WTC11 (cell line): ENCODE results near the gene TANGO6. TPM values are rescaled to one million over a fixed set of nuclear protein-coding genes. Genes with fewer than 3 reads are reported as not detected.

Experiments
- ATAC-seq: fragments of 200-7000 bp; cut with Tn5 transposase; 2 replicates; pipeline ENCODE4 v1.10.0; 2021; ENCODE audit warnings: mild to moderate bottlenecking, moderate library complexity
- CTCF ChIA-PET: fragments of 300-600 bp; sonication (Branson Sonifier 250); formaldehyde crosslinking; loops from one replicate; lab custom pipeline; 2021; ENCODE audit warnings: antibody characterized with exemption; lab: Charles Lee
- POLR2A ChIA-PET: fragments of 350-600 bp; sonication (Branson Sonifier 250); formaldehyde crosslinking; loops from one replicate; lab custom pipeline; 2021; ENCODE audit warnings: antibody characterized with exemption; lab: Charles Lee
- DNase-seq: peaks from one replicate; pipeline ENCODE4 v3.0.0; 2021; ENCODE audit warnings: low spot score
- H3K27ac Mint-ChIP-seq: 2 replicates; pipeline ENCODE4 v1.8.0; 2021; ENCODE audit warnings: mixed read lengths
- H3K27me3 Mint-ChIP-seq: 2 replicates; pipeline ENCODE4 v1.8.0; 2021; ENCODE audit warnings: low read depth, mild to moderate bottlenecking, moderate library complexity, mixed read lengths
- H3K36me3 Mint-ChIP-seq: 2 replicates; pipeline ENCODE4 v1.8.0; 2021; ENCODE audit warnings: mixed read lengths
- H3K4me1 Mint-ChIP-seq: 2 replicates; pipeline ENCODE4 v1.8.0; 2022; ENCODE audit warnings: mixed read lengths
- H3K4me3 Mint-ChIP-seq: 2 replicates; pipeline ENCODE4 v1.8.0; 2021; ENCODE audit warnings: mild to moderate bottlenecking, moderate library complexity, mixed read lengths
- H3K9me3 Mint-ChIP-seq: 2 replicates; pipeline ENCODE4 v1.8.0; 2021; ENCODE audit warnings: mixed read lengths
- ARID4B ChIP-seq: sonication (generic); formaldehyde crosslinking; IDR thresholded peaks from 2 replicates; pipeline ENCODE4 v1.8.0; 2023; ENCODE audit warnings: missing genetic modification reagents, mild to moderate bottlenecking, borderline replicate concordance
- ATF3 ChIP-seq: sonication (generic); formaldehyde crosslinking; conservative IDR thresholded peaks from 2 replicates; pipeline ENCODE4 v1.8.1; 2022; ENCODE audit warnings: mild to moderate bottlenecking, missing genetic modification reagents
- FOXK1 ChIP-seq: sonication (generic); formaldehyde crosslinking; IDR thresholded peaks from 2 replicates; pipeline ENCODE4 v1.8.0; 2022; ENCODE audit warnings: mild to moderate bottlenecking, moderate library complexity, missing genetic modification reagents
- GTF2I ChIP-seq: fragments of 250-450 bp; sonication (Bioruptor Pico); conservative IDR thresholded peaks from 2 replicates; pipeline ENCODE4 v1.4.0; 2021; ENCODE audit warnings: mild to moderate bottlenecking
- KAT7 ChIP-seq: sonication (generic); formaldehyde crosslinking; IDR thresholded peaks from 2 replicates; pipeline ENCODE4 v1.8.1; 2023; ENCODE audit warnings: missing genetic modification reagents, mild to moderate bottlenecking, borderline replicate concordance
- MAX ChIP-seq: sonication (generic); formaldehyde crosslinking; IDR thresholded peaks from 2 replicates; pipeline ENCODE4 v1.8.0; 2022; ENCODE audit warnings: mild to moderate bottlenecking, missing genetic modification reagents
- NFATC4 ChIP-seq: fragments of 250-450 bp; sonication (Bioruptor Pico); IDR thresholded peaks from 2 replicates; pipeline ENCODE4 v1.9.0; 2021; ENCODE audit warnings: mild to moderate bottlenecking
- NR3C1 ChIP-seq: sonication (generic); formaldehyde crosslinking; conservative IDR thresholded peaks from 2 replicates; pipeline ENCODE4 v1.8.1; 2023; ENCODE audit warnings: low read depth, mild to moderate bottlenecking, missing genetic modification reagents
- STAT6 ChIP-seq: sonication (generic); formaldehyde crosslinking; conservative IDR thresholded peaks from 2 replicates; pipeline ENCODE4 v1.8.1; 2023; ENCODE audit warnings: mild to moderate bottlenecking, low read depth, missing genetic modification reagents, moderate library complexity
- TCF7 ChIP-seq: sonication (generic); formaldehyde crosslinking; IDR thresholded peaks from 2 replicates; pipeline ENCODE4 v1.8.0; 2022; ENCODE audit warnings: mild to moderate bottlenecking, low read depth, missing genetic modification reagents, moderate library complexity
- ZMAT4 ChIP-seq: fragments of 250-450 bp; sonication (Bioruptor Pico); IDR thresholded peaks from 2 replicates; pipeline ENCODE4 v1.9.0; 2021; ENCODE audit warnings: mild to moderate bottlenecking
- ZNF121 ChIP-seq: sonication (generic); formaldehyde crosslinking; IDR thresholded peaks from 2 replicates; pipeline ENCODE4 v1.8.0; 2023; ENCODE audit warnings: missing genetic modification reagents
- ZNF263 ChIP-seq: sonication (generic); formaldehyde crosslinking; IDR thresholded peaks from 2 replicates; pipeline ENCODE4 v1.8.1; 2022; ENCODE audit warnings: low read depth, mild to moderate bottlenecking, moderate library complexity, missing genetic modification reagents
- ZNF416 ChIP-seq: fragments of 250-450 bp; sonication (Bioruptor Pico); IDR thresholded peaks from 2 replicates; pipeline ENCODE4 v1.9.0; 2021; ENCODE audit warnings: mild to moderate bottlenecking, inconsistent platforms
- ZNF425 ChIP-seq: fragments of 250-450 bp; sonication (Bioruptor Pico); conservative IDR thresholded peaks from 2 replicates; pipeline ENCODE4 v1.9.0; 2021; ENCODE audit warnings: mild to moderate bottlenecking
- ZNF512 ChIP-seq: sonication (generic); formaldehyde crosslinking; IDR thresholded peaks from 2 replicates; pipeline ENCODE4 v1.8.1; 2022; ENCODE audit warnings: missing genetic modification reagents, borderline replicate concordance
- total RNA-seq: library from RNA; stranded (reverse); gene quantifications from 3 replicates; pipeline ENCODE4 v1.2.3, GENCODE V29; 2021

Gene TANGO6
- total RNA-seq, 1 experiment from 2014 or later: 15.6 TPM

- no peak for TF ChIP-seq ZNF425
- TF ChIP-seq GTF2I (CRISPR knock-in tag): no peak
- no peak for TF ChIP-seq ZNF512 (CRISPR knock-in tag)
- TF ChIP-seq ZNF263: no peak
- TF ChIP-seq ZNF416 (CRISPR knock-in tag): no peak
- TF ChIP-seq FOXK1 (CRISPR knock-in tag): no peak
- no peak for TF ChIP-seq ARID4B (CRISPR knock-in tag)
- no peak for TF ChIP-seq NFATC4 (CRISPR knock-in tag)
- TF ChIP-seq MAX (CRISPR knock-in tag): no peak
- no peak for TF ChIP-seq ATF3 (CRISPR knock-in tag)
- no peak for TF ChIP-seq KAT7 (CRISPR knock-in tag)
- TF ChIP-seq STAT6 (CRISPR knock-in tag): no peak
- no peak for TF ChIP-seq ZMAT4 (CRISPR knock-in tag)
- no peak for TF ChIP-seq ZNF121 (CRISPR knock-in tag)
- no peak for TF ChIP-seq TCF7 (CRISPR knock-in tag)
- no peak for TF ChIP-seq NR3C1 (CRISPR knock-in tag)
- TF ChIP-seq, all 79 proteins: peak for 0
- no peak overlapping the region for H3K27ac Mint-ChIP-seq
- H3K36me3 Mint-ChIP-seq: no peaks in the 10 kb centered on the region
- no peak overlapping the region for H3K4me3 Mint-ChIP-seq
- ATAC-seq (peak; percentile 21; the same call in 1 of the 2 replicates), DNase-seq (no peak)
- peaks cover 6% of the 10 kb centered on the region; the same call in 1 of the 2 replicates for H3K27me3 Mint-ChIP-seq
- CTCF ChIA-PET: interaction anchor here (0.7 to 2.1 kb wide), 5 partner anchors 11 to 112 kb away, joined by 3 to 7 read pairs (median 4); no protein-coding TSS in a partner anchor
- POLR2A ChIA-PET: interaction anchor here (0.6 to 1.8 kb wide), 3 partner anchors 11 to 254 kb away, joined by 3 to 7 read pairs (median 4); no protein-coding TSS in a partner anchor
- no peaks in the 10 kb centered on the region for H3K9me3 Mint-ChIP-seq
- peaks cover 59% of the 10 kb centered on the region for H3K4me1 Mint-ChIP-seq
These were observed 256.9 kb downstream of the TANGO6 start for GRCh38 chr16:69100071-69100691.
